HEK293 (cell line): Measurements from ENCODE around the gene B4GALNT1.

Experiments used
- CTCF ChIA-PET: fragments of 350-600 bp; formaldehyde crosslinking; extraction: SDS; loops from one replicate; lab custom pipeline; 2021; ENCODE audit warnings: antibody characterized with exemption; lab: Yijun Ruan, JAX
- POLR2A ChIA-PET: fragments of 300-600 bp; formaldehyde crosslinking; extraction: SDS; loops from one replicate; lab custom pipeline; 2020; ENCODE audit warnings: antibody characterized with exemption, inconsistent platforms; lab: Yijun Ruan, JAX
- H3K27ac ChIP-seq: fragments of 200-500 bp; sonication (Bioruptor generic); 2 replicates; pipeline ENCODE4 v1.5.1; 2014; ENCODE audit warnings: low read depth, low read length, control low read depth, inconsistent platforms; ENCODE audit errors: extremely low read depth
- H3K36me3 ChIP-seq, 2 experiments: fragments of 200-500 bp in 1 of 2; sonication (Bioruptor generic) in 1 of 2; 1 replicate in 1 of 2; 2 replicates in 1 of 2; pipeline ENCODE4 v1.5.1; 2014 to 2017; ENCODE audit warnings: inconsistent platforms in 2 of 2, low read length in 2 of 2; ENCODE audit not compliant: control insufficient read depth in 2 of 2, insufficient read depth in 1 of 2
- H3K4me1 ChIP-seq: fragments of 200-500 bp; sonication (Bioruptor generic); 2 replicates; pipeline ENCODE4 v1.5.1; 2014; ENCODE audit warnings: mild to moderate bottlenecking, low read length, inconsistent platforms; ENCODE audit not compliant: control insufficient read depth, insufficient read depth
- H3K4me3 ChIP-seq: 2 replicates; pipeline ENCODE4 v1.5.1; 2011; ENCODE audit warnings: low read depth, mild to moderate bottlenecking, control low read depth, low read length, moderate library complexity
- H3K9me3 ChIP-seq: fragments of 200-500 bp; sonication (Bioruptor generic); 2 replicates; pipeline ENCODE4 v1.5.1; 2014; ENCODE audit warnings: low read depth, low read length, inconsistent platforms; ENCODE audit not compliant: control insufficient read depth, insufficient read depth
- EGR2 ChIP-seq: fragments of 450-650 bp; formaldehyde crosslinking; IDR thresholded peaks from 2 replicates; pipeline ENCODE4 v1.5.1; 2016; ENCODE audit warnings: low read depth, missing biosample characterization, missing genetic modification characterization
- IKZF3 ChIP-seq: fragments of 450-650 bp; IDR thresholded peaks from 2 replicates; pipeline ENCODE4 v1.5.0; 2018; ENCODE audit warnings: missing biosample characterization, mild to moderate bottlenecking, missing genetic modification characterization, moderate library complexity
- KLF10 ChIP-seq: fragments of 450-650 bp; IDR thresholded peaks from 2 replicates; pipeline ENCODE4 v1.5.1; 2018; ENCODE audit warnings: missing biosample characterization, mild to moderate bottlenecking, missing genetic modification characterization
- KLF16 ChIP-seq: fragments of 450-650 bp; formaldehyde crosslinking; IDR thresholded peaks from 2 replicates; pipeline ENCODE4 v1.5.1; 2017; ENCODE audit warnings: missing biosample characterization, missing genetic modification characterization
- KLF7 ChIP-seq: fragments of 450-650 bp; formaldehyde crosslinking; IDR thresholded peaks from 2 replicates; pipeline ENCODE4 v1.5.1; 2016; ENCODE audit warnings: missing biosample characterization, missing genetic modification characterization, borderline replicate concordance
- PRDM10 ChIP-seq: fragments of 450-650 bp; formaldehyde crosslinking; IDR thresholded peaks from 2 replicates; pipeline ENCODE4 v1.5.1; 2016; ENCODE audit warnings: missing biosample characterization, missing genetic modification characterization
- PRDM6 ChIP-seq: fragments of 450-650 bp; formaldehyde crosslinking; IDR thresholded peaks from 2 replicates; pipeline ENCODE4 v1.5.1; 2017; ENCODE audit warnings: missing biosample characterization, missing genetic modification characterization
- REST ChIP-seq: fragments of 450-650 bp; formaldehyde crosslinking; IDR thresholded peaks from 2 replicates; pipeline ENCODE4 v1.5.1; 2016; ENCODE audit warnings: missing biosample characterization, missing genetic modification characterization
- SP3 ChIP-seq: fragments of 450-650 bp; formaldehyde crosslinking; IDR thresholded peaks from 2 replicates; pipeline ENCODE4 v1.5.1; 2016; ENCODE audit warnings: missing biosample characterization, missing genetic modification characterization
- SP7 ChIP-seq: fragments of 450-650 bp; formaldehyde crosslinking; IDR thresholded peaks from 2 replicates; pipeline ENCODE4 v1.5.1; 2016; ENCODE audit warnings: missing biosample characterization, missing genetic modification characterization
- ZBTB17 ChIP-seq: fragments of 450-650 bp; formaldehyde crosslinking; IDR thresholded peaks from 2 replicates; pipeline ENCODE4 v1.5.1; 2016; ENCODE audit warnings: missing biosample characterization, missing genetic modification characterization
- ZBTB20 ChIP-seq: fragments of 450-650 bp; formaldehyde crosslinking; IDR thresholded peaks from 2 replicates; pipeline ENCODE4 v1.5.1; 2016; ENCODE audit warnings: missing biosample characterization, missing genetic modification characterization
- ZNF155 ChIP-seq: fragments of 450-650 bp; formaldehyde crosslinking; IDR thresholded peaks from 2 replicates; pipeline ENCODE4 v1.5.1; 2016; ENCODE audit warnings: missing biosample characterization, missing genetic modification characterization
- ZNF157 ChIP-seq: fragments of 450-650 bp; formaldehyde crosslinking; IDR thresholded peaks from 2 replicates; pipeline ENCODE4 v1.5.1; 2016; ENCODE audit warnings: missing biosample characterization, missing genetic modification characterization
- ZNF2 ChIP-seq: fragments of 450-650 bp; formaldehyde crosslinking; IDR thresholded peaks from 2 replicates; pipeline ENCODE4 v1.5.1; 2016; ENCODE audit warnings: missing biosample characterization, missing genetic modification characterization
- ZNF398 ChIP-seq: fragments of 450-650 bp; formaldehyde crosslinking; IDR thresholded peaks from 2 replicates; pipeline ENCODE4 v1.5.1; 2017; ENCODE audit warnings: missing biosample characterization, missing genetic modification characterization
- ZNF560 ChIP-seq: fragments of 450-650 bp; formaldehyde crosslinking; IDR thresholded peaks from 2 replicates; pipeline ENCODE4 v1.5.1; 2017; ENCODE audit warnings: missing biosample characterization, missing genetic modification characterization, borderline replicate concordance
- ZNF600 ChIP-seq: fragments of 450-650 bp; formaldehyde crosslinking; IDR thresholded peaks from 2 replicates; pipeline ENCODE4 v1.5.1; 2016; ENCODE audit warnings: missing biosample characterization, missing genetic modification characterization
- ZNF76 ChIP-seq: fragments of 450-650 bp; formaldehyde crosslinking; IDR thresholded peaks from 2 replicates; pipeline ENCODE4; 2016; ENCODE audit warnings: low read depth, missing biosample characterization, missing genetic modification characterization, borderline replicate concordance

Gene B4GALNT1

GRCh38 chr12:57604454-57604991, 28.5 kb downstream of the B4GALNT1 start, which contains the start of gene DTX3 (continued):
- TF ChIP-seq PRDM6 = no peak
- TF ChIP-seq KLF16 = peak; percentile 52; the same call in 1 of the 2 replicates
- TF ChIP-seq EGR2 (tag by site-specific recombination) = 0 out of 2 replicates have a peak, but pooled peaks have one; percentile 46
- TF ChIP-seq KLF7 (tag by site-specific recombination) = no peak
- no peak for TF ChIP-seq KLF10 (tag by site-specific recombination)
- no peak for TF ChIP-seq ZNF157 (tag by site-specific recombination)
- peak; percentile 61 for TF ChIP-seq IKZF3 (tag by site-specific recombination)
- no peak for TF ChIP-seq ZNF560 (tag by site-specific recombination)
- TF ChIP-seq SP3 (tag by site-specific recombination) = peak; percentile 2; the same call in 1 of the 2 replicates
- TF ChIP-seq PRDM10 (tag by site-specific recombination) = peak; percentile 79
- TF ChIP-seq, all 188 proteins: peak for 24

- Histone ChIP-seq H3K4me3 (peak overlapping the region; percentile 52), H3K27ac (peak overlapping the region; percentile 27), H3K9me3 (no peaks in the 10 kb centered on the region), H3K4me1 (peaks cover 8% of the 10 kb centered on the region; the same call in 1 of the 2 replicates), H3K36me3 (peaks cover 5 to 57% of the 10 kb centered on the region in 2 experiments)
- ChIA-PET POLR2A (interaction anchor here (0.9 to 1.3 kb wide), 4 partner anchors 13 to 71 kb away, joined by 3 to 4 read pairs (median 3); partner anchors contain the start of gene DCTN2), CTCF (interaction anchor here (0.7 to 2.1 kb wide), 3 partner anchors 17 to 22 kb away, joined by 3 to 7 read pairs (median 5); no protein-coding TSS in a partner anchor)
- peak; percentile 19; the same call in 1 of the 2 replicates for TF ChIP-seq SP7 (tag by site-specific recombination)
- TF ChIP-seq PRDM10 (tag by site-specific recombination) = peak; percentile 64
- TF ChIP-seq ZBTB20 = peak; percentile 36; the same call in 1 of the 2 replicates
- no peak; the same call in 1 of the 2 replicates for TF ChIP-seq ZNF76 (tag by site-specific recombination)
- TF ChIP-seq SP3 (tag by site-specific recombination) = peak; percentile 17
- peak; percentile 66 for TF ChIP-seq ZBTB17 (tag by site-specific recombination)
- TF ChIP-seq ZNF155 (tag by site-specific recombination) = no peak
- TF ChIP-seq ZNF600 = peak; percentile 54
- TF ChIP-seq ZNF398 (tag by site-specific recombination) = peak; percentile 54; the same call in 1 of the 2 replicates
- TF ChIP-seq ZNF2 (tag by site-specific recombination) = 0 out of 2 replicates have a peak, but pooled peaks have one; percentile 27
- TF ChIP-seq REST = no peak
- TF ChIP-seq KLF16 = no peak
Observed at GRCh38 chr12:57603815-57604453, 29.1 kb downstream of the B4GALNT1 start.
